Heart left ventricle (tissue), 16 donors: ENCODE measurements around the gene PBX3. TPM values are rescaled to one million over a fixed set of nuclear protein-coding genes. Genes with fewer than 3 reads are reported as not detected.

Source experiments
- ATAC-seq, 4 donors: fragments of 200-7000 bp; cut with Tn5 transposase; one replicate each; pipeline ENCODE4 v1.9.1; 2020 to 2022; ENCODE audit warnings: moderate library complexity in 4 of 4, mild to moderate bottlenecking in 3 of 4, moderate number of reproducible peaks in 1 of 4
- DNase-seq, 5 donors: peaks; one replicate each; pipeline ENCODE4 v3.0.0-alpha.2; 2020
- H3K27ac ChIP-seq, 12 donors: fragments of 200-600 bp; sonication (generic) in 4 of 12; one replicate each; pipeline versions ENCODE4 v1.5.0 to v1.8.0; 2016 to 2022; ENCODE audit warnings: mild to moderate bottlenecking in 2 of 12
- H3K27me3 ChIP-seq, 9 donors: fragments of 200-600 bp; sonication (generic) in 2 of 9; one replicate each; pipeline versions ENCODE4 v1.5.1 to v1.8.0; 2016 to 2022; ENCODE audit warnings: mild to moderate bottlenecking in 3 of 9
- H3K36me3 ChIP-seq, 9 donors: fragments of 200-600 bp; sonication (generic) in 2 of 9; one replicate each; pipeline versions ENCODE4 v1.5.0 to v1.8.0; 2018 to 2022; ENCODE audit warnings: mild to moderate bottlenecking in 2 of 9
- H3K4me1 ChIP-seq, 12 donors: fragments of 200-600 bp; sonication (generic) in 4 of 12; one replicate each; pipeline versions ENCODE4 v1.5.0 to v1.8.0; 2016 to 2022; ENCODE audit warnings: mild to moderate bottlenecking in 3 of 12
- H3K4me3 ChIP-seq, 12 donors: fragments of 200-600 bp; sonication (generic) in 4 of 12; one replicate each; pipeline versions ENCODE4 v1.5.0 to v1.8.0; 2017 to 2022; ENCODE audit warnings: mild to moderate bottlenecking in 9 of 12, moderate library complexity in 4 of 12
- H3K9me3 ChIP-seq, 12 donors: fragments of 200-600 bp; sonication (generic) in 4 of 12; one replicate each; pipeline versions ENCODE4 v1.5.0 to v1.8.0; 2016 to 2022; ENCODE audit warnings: mild to moderate bottlenecking in 1 of 12
- POLR2A ChIP-seq, 2 donors: fragments of 450-650 bp; IDR thresholded peaks; one replicate each; pipeline ENCODE4 v1.6.1; 2017; ENCODE audit warnings: antibody characterized with exemption in 2 of 2, mild to moderate bottlenecking in 2 of 2, moderate library complexity in 2 of 2
- WGBS, 4 donors: extraction: QIAGEN DNeasy Blood & Tissue Kit in 2 of 4; methylation state at CpG; one replicate each; pipeline versions ENCODE4 v1.1.5 to v1.1.7; 2013 to 2018; 5-methylcytosine and 5-hydroxymethylcytosine counted together
- intact Hi-C, 10 donors: fragments of 100-400 bp; cut with DNase I; formaldehyde crosslinking; loops; one replicate each; pipeline versions ENCODE4 v1.11.1 to v1.14.2; 2022
- polyA plus RNA-seq, 2 donors: library from polyadenylated mRNA; stranded (reverse); fragments of 200-250 nt; gene quantifications; one replicate each; pipeline ENCODE4 v1.2.3, GENCODE V29; 2013
- total RNA-seq, 9 donors: library from RNA; depleted of rRNA in 2 of 9; stranded (reverse); fragments of >200 nt in 2 of 9; fragmentation: NEBNext Ultra II Directional in 3 of 9; extraction: Animal tissue kit (Norgen Biotek cat#: 25700) in 3 of 9; gene quantifications; one replicate each; pipeline versions ENCODE4 v1.1.0 to v1.2.4, GENCODE V29; 2016 to 2023
- TF ChIP-seq, protein P1 (sequence below), 12 donors: fragments of 200-600 bp; sonication (generic) in 4 of 12; IDR thresholded peaks; one replicate each; pipeline versions ENCODE4 v1.5.0 to v1.8.0; 2018 to 2022; ENCODE audit warnings: antibody characterized with exemption in 12 of 12, mild to moderate bottlenecking in 5 of 12
- donor health status: ischemic (EF 13 %, LVEDD 7.1; RV severe dilation, severe dysfunction).
- donor health status: healthy with polysubstance abuse.
- donor health status: DM: no; HTN: yes; CAD: no.
- donor health status: DM: no; HTN: no; CAD: no.
- donor health status: ischemic (EF 25% LVEDD 6.9; RV normal size, moderate dysfunction).
- donor health status: ischemic (EF 25% LVEDD 5.7; RV mildly dilated, moderate dysfunction).
- donor health status: healthy.
- donor health status: DM: yes; HTN: yes; CAD: no.
- donor health status: ischemic (EF 35%, LVEDD 5.7; RV mildly dilated, moderate dysfunction).
- donor health status: nonischemic (EF 11% LVEDD 7.7; RV severe dilation, severe dysfunction).
- donor health status: DM: yes; HTN: yes; CAD: no.
- donor health status: PGD.
- donor health status: ischemic (EF 29% LVEDD 5.4; RV normal size, mild dysfunction).
- donor health status: nonischemic (EF 23%, LVEDD 6.1; RV moderate dilation, normal function).

PBX3 gene
- total and polyA plus RNA-seq, 11 donors = 14.8 to 76.1 (median 53.4) TPM

DNA sequence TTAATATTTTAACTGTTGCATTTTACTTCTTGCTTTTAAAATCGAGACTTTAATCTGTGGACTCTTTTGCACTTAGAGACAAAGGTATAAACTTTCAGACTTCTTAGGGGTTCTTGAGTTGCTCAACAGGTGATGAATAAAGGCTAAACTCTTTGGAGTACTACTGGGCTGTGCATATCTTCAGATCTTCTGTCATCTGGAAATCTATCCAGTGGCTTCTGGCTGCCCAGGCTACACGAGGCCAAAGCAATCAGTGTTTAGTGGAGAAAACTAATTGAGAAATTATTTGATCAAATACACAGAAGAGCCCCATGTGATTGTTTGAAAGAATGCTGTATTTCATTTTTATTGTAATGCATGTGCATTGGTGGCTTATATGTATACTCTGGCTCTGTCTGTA is 146.1 kb downstream of the PBX3 start:
- WGBS, 4 donors = 79 to 88% (median 81%) methylated on average over 2 of the region's 2 CpGs
- H3K36me3 ChIP-seq = no peaks in the 10 kb centered on the region
- peaks cover 0 to 6% (median 0%) of the 10 kb centered on the region in 9 donors for H3K27me3 ChIP-seq
- H3K4me1 ChIP-seq = peaks cover 0 to 23% (median 9%) of the 10 kb centered on the region in 12 donors
- no peak for ATAC-seq
- DNase-seq = no peak
- no peak overlapping the region for H3K4me3 ChIP-seq
- intact Hi-C loops = loop anchor here in 2 of 10 donors (5.0 kb wide), 1 partner anchor 146 kb away; the partner anchor contains the start of gene PBX3 (in 2 of the 2)
- TF ChIP-seq, protein P1, sequence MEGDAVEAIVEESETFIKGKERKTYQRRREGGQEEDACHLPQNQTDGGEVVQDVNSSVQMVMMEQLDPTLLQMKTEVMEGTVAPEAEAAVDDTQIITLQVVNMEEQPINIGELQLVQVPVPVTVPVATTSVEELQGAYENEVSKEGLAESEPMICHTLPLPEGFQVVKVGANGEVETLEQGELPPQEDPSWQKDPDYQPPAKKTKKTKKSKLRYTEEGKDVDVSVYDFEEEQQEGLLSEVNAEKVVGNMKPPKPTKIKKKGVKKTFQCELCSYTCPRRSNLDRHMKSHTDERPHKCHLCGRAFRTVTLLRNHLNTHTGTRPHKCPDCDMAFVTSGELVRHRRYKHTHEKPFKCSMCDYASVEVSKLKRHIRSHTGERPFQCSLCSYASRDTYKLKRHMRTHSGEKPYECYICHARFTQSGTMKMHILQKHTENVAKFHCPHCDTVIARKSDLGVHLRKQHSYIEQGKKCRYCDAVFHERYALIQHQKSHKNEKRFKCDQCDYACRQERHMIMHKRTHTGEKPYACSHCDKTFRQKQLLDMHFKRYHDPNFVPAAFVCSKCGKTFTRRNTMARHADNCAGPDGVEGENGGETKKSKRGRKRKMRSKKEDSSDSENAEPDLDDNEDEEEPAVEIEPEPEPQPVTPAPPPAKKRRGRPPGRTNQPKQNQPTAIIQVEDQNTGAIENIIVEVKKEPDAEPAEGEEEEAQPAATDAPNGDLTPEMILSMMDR (IDR thresholded peaks at IDR 0.05) = no peak
- no peak for TF ChIP-seq POLR2A (IDR thresholded peaks at IDR 0.05)
- peak overlapping the region in 1 of 12 donors; percentile 82 for H3K27ac ChIP-seq
- no peaks in the 10 kb centered on the region for H3K9me3 ChIP-seq

DNA sequence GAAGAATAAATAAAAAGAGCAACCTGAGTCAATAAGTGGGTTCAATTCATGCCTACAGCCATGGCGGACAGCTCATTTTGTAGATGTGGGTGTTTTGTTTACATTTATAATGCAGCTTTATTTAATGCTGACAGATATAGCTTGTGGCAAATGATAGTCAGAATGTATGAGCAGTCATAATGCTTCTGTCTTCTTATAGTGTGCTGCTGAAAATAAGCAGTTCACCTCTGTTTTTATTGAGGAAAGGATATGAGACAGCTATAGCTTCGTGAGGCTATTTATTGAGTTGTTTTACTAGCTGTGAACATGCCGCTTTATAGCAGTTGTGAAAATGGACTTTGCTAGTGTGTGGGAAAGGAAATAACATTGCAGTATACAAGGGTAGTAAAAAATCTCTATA is 147.4 kb downstream of the PBX3 start:
- Histone ChIP-seq H3K4me3 (no peak overlapping the region), H3K36me3 (no peaks in the 10 kb centered on the region), H3K27ac (no peak overlapping the region), H3K27me3 (peaks cover 0 to 6% (median 0%) of the 10 kb centered on the region in 9 donors), H3K4me1 (peaks cover 0 to 17% (median 7%) of the 10 kb centered on the region in 12 donors), H3K9me3 (no peaks in the 10 kb centered on the region)
- no peak for ATAC-seq
- 92 to 97% (median 96%) methylated on average over 3 of the region's 3 CpGs for WGBS, 4 donors
- DNase-seq = no peak
- intact Hi-C loops = loop anchor here in 2 of 10 donors (5.0 kb wide), 1 partner anchor 147 kb away; the partner anchor contains the start of gene PBX3 (in 2 of the 2)
- TF ChIP-seq, protein P1 (IDR thresholded peaks at IDR 0.05) = no peak
- no peak for TF ChIP-seq POLR2A (IDR thresholded peaks at IDR 0.05)

DNA sequence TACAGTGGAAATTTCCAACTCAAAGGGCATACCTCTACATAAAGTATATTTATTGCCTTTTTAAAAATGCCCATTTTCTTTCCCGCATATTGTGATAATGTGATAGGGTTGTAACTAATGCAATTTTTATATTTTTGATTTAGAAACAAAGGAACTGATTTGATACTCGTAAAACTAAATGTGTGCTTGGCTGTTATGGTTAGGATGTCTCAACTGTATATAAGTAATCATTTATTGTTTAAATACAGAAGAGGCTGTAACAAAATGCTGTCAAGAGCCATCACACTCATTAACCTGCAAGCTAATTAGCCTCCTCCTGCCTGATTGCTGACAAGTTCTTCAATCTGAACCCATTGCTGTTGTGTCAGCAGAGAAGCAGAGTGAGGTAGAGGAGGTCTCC is 149.2 kb downstream of the PBX3 start:
- H3K4me3 ChIP-seq = no peak overlapping the region
- peaks cover 0 to 5% (median 0%) of the 10 kb centered on the region in 12 donors for H3K4me1 ChIP-seq
- 95 to 98% (median 97%) methylated on average over 2 of the region's 2 CpGs for WGBS, 4 donors
- no peak for DNase-seq
- TF ChIP-seq, protein P1 (IDR thresholded peaks at IDR 0.05) = no peak
- TF ChIP-seq POLR2A (IDR thresholded peaks at IDR 0.05) = no peak
- no peak for ATAC-seq
- H3K27me3 ChIP-seq = no peaks in the 10 kb centered on the region
- H3K27ac ChIP-seq = no peak overlapping the region
- no peaks in the 10 kb centered on the region for H3K9me3 ChIP-seq
- H3K36me3 ChIP-seq = no peaks in the 10 kb centered on the region
- intact Hi-C loops = no loop called here

DNA sequence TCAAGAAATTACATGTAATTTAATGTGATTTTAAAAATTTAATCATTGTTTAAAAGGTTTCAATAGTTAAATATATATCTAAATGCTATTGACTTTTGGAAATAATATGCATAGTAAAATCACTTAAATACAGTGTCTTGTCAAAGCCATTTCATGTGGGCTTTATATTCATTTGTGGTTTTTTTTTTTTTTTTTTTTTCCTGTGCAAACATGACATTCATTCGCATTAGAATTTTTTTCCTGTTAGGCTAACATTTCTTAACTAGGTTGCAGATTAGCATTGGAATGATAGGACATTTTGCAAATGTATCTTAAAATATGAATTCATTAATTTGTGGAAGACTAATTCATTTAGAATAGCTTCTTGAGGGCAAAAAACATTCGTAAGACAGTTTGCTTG is 149.8 kb downstream of the PBX3 start:
- WGBS, 4 donors = 92 to 96% (median 94%) methylated on average over 2 of the region's 2 CpGs
- Histone ChIP-seq H3K27ac (no peak overlapping the region), H3K36me3 (no peaks in the 10 kb centered on the region), H3K27me3 (no peaks in the 10 kb centered on the region), H3K4me3 (no peak overlapping the region), H3K9me3 (no peaks in the 10 kb centered on the region), H3K4me1 (peaks cover 0 to 5% (median 0%) of the 10 kb centered on the region in 12 donors)
- DNase-seq = no peak
- TF ChIP-seq, protein P1 (IDR thresholded peaks at IDR 0.05) = no peak
- TF ChIP-seq POLR2A (IDR thresholded peaks at IDR 0.05) = no peak
- intact Hi-C loops = no loop called here
- ATAC-seq = no peak
